AG09319 (cell line): ENCODE results near the gene ZNF3.

ENCODE experiments used
- DNase-seq: peaks from one replicate; pipeline ENCODE4 v3.0.0-alpha.2; 2010; ENCODE audit warnings: low read depth; ENCODE audit errors: extremely low read depth
- CTCF ChIP-seq: IDR thresholded peaks from 2 replicates; pipeline ENCODE4 v1.5.1; 2011; ENCODE audit warnings: low read depth, mild to moderate bottlenecking, inconsistent platforms, low read length, moderate library complexity

Gene ZNF3

GRCh38 chr7:100063376-100063775 lies 18.1 kb downstream of the ZNF3 start:
- TF ChIP-seq CTCF, result no peak
- no peak for DNase-seq

GRCh38 chr7:100061518-100062193 lies 19.9 kb downstream of the ZNF3 start:
- DNase-seq, result no peak
- TF ChIP-seq CTCF, result no peak

GRCh38 chr7:100059251-100059739 lies 22.2 kb downstream of the ZNF3 start:
- no peak for TF ChIP-seq CTCF
- no peak for DNase-seq

GRCh38 chr7:100057006-100057405 lies 24.5 kb downstream of the ZNF3 start:
- no peak for DNase-seq
- TF ChIP-seq CTCF, result no peak

GRCh38 chr7:100053215-100053614 lies 28.3 kb downstream of the ZNF3 start:
- DNase-seq, result peak; percentile 30
- peak; percentile 7; the same call in 1 of the 2 replicates for TF ChIP-seq CTCF

GRCh38 chr7:100051611-100052010 lies 29.9 kb downstream of the ZNF3 start:
- TF ChIP-seq CTCF, result no peak
- no peak for DNase-seq

GRCh38 chr7:100049441-100050291 lies 31.9 kb downstream of the ZNF3 start, which contains the start of gene ZSCAN21:
TSS of gene ZSCAN21 (plus strand) at chr7:100049774. CDS start at chr7:100057007, 7,233 bp downstream.
- no peak; the same call in none of the 2 replicates for TF ChIP-seq CTCF
- DNase-seq, result peak; percentile 34
